H7 (cell line): Measurements from ENCODE around the gene SIK3. TPM values are rescaled to one million over a fixed set of nuclear protein-coding genes. Genes with fewer than 3 reads are reported as not detected.

ENCODE experiments used
- DNase-seq: peaks from one replicate; pipeline ENCODE4 v3.0.0; 2012
- H3K27me3 ChIP-seq: 2 replicates; pipeline ENCODE4 v1.6.0; 2011; ENCODE audit warnings: mild to moderate bottlenecking, low read length; ENCODE audit not compliant: control insufficient read depth, insufficient read depth
- H3K36me3 ChIP-seq: replicated peaks from 2 replicates; pipeline ENCODE4 v1.5.1; 2011; ENCODE audit warnings: low read length; ENCODE audit not compliant: control insufficient read depth, insufficient read depth
- H3K4me3 ChIP-seq: 2 replicates; pipeline ENCODE4 v1.5.1; 2011; ENCODE audit warnings: low read depth, mild to moderate bottlenecking, control low read depth, low read length, moderate library complexity; ENCODE audit not compliant: insufficient read depth
- total RNA-seq: library from RNA; depleted of rRNA; stranded (reverse); fragments of >200 nt; shearing (Covaris generic); gene quantifications from 2 replicates; pipeline ENCODE4 v1.2.3, GENCODE V29; 2014

Gene SIK3
- total RNA-seq, 1 experiment from 2014 or later = 14.4 TPM

DNA sequence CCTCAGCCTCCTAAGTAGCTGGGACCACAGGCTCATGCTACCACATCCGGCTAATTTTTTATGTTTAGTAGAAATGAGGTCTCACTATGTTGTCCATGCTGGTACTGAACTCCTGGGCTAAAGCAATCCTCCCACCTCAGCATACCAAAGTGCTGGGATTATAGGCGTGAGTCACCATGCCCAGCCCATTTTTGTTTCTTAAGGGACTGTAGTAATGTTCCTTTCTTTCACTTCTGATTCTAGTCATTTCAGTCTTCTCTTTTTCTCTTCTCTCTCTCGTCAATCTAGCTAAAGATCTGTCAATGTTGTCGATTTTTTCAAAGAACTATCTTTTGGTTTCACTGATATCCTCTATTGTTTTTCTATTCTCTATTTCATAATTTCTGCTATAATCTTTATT, 149.8 kb downstream of the SIK3 start:
- Histone ChIP-seq H3K4me3 (no peak overlapping the region), H3K36me3 (no peaks in the 10 kb centered on the region; the same call in 1 of the 2 replicates), H3K27me3 (no peaks in the 10 kb centered on the region)
- no peak for DNase-seq

DNA sequence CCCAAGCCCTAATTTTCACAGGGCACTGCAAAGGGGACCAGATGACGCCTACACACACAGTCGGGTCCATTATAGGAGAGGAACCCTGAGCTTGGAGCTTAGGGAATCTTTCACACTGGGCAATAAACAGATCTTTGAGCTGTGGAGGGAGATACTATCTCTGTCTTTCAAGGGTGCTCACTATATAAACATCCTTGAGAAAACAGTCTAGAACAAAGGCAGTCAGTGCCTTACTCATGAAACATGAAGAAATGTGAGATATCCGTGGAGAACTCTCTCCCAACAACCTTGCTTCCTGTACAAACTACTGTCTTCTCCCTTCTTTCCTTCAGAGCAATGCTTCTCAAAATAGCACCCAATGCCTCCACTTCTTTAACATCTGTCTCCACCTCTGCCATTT, 151.8 kb downstream of the SIK3 start:
- Histone ChIP-seq H3K36me3 (no peaks in the 10 kb centered on the region; the same call in 1 of the 2 replicates), H3K4me3 (no peak overlapping the region), H3K27me3 (no peaks in the 10 kb centered on the region)
- DNase-seq = no peak

DNA sequence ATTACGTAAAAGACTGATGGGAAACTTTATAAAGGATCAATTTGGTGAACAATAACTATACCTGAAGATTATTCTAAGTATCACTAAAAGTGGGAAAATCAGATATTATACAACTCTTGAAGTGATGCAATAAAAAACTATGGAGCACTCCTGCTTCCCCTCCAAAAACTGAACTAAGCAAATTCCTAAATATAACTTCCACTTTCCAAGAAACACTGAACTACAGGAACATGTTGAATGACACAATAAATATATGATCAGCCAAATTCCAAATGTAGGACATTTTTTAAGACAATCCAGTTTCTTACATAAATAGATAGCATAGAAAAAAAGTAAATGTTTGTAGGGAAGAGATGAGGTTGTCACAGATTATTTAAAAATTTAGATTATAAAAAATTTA, 158.7 kb downstream of the SIK3 start:
- DNase-seq = no peak
- H3K36me3 ChIP-seq = no peaks in the 10 kb centered on the region
- H3K27me3 ChIP-seq = no peaks in the 10 kb centered on the region
- H3K4me3 ChIP-seq = no peak overlapping the region

DNA sequence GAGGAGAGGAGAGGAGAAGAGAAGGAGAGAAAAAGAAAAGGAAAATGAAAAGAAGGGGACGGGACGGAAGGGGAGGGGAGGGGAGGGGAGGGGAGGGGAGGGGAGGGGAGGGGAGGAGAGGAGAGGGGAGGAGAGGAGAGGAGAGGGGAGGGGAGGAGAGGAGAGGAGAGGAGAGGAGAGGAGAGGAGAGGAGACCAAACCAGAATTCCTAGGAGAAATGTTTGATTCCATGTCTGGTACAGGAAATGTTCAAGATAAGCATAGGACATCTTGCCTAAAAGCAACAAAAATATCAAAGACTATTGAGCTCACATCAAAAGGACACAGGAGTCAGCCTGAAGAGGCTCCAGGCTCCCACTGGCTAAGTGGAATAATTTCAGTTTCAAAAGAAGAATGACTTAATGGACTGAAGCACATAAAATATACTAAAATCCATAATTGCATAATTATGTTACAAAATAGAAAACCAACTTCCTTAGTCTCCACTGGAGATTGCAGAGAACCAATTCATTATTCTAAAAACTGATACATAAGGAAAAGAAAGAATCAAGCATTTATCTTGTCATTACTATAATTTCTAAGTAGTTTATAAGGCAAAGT, 159.7 kb downstream of the SIK3 start:
- Histone ChIP-seq H3K36me3 (no peaks in the 10 kb centered on the region), H3K27me3 (no peaks in the 10 kb centered on the region), H3K4me3 (no peak overlapping the region)
- DNase-seq = no peak

- Histone ChIP-seq H3K27me3 (no peaks in the 10 kb centered on the region), H3K36me3 (no peaks in the 10 kb centered on the region), H3K4me3 (no peak overlapping the region)
- no peak for DNase-seq
Observed at GRCh38 chr11:116936754-116937446, 161.3 kb downstream of the SIK3 start.

- no peaks in the 10 kb centered on the region for H3K36me3 ChIP-seq
- no peak overlapping the region for H3K4me3 ChIP-seq
- no peak for DNase-seq
- no peaks in the 10 kb centered on the region for H3K27me3 ChIP-seq
Observed at GRCh38 chr11:116935514-116935913, 162.7 kb downstream of the SIK3 start.

DNA sequence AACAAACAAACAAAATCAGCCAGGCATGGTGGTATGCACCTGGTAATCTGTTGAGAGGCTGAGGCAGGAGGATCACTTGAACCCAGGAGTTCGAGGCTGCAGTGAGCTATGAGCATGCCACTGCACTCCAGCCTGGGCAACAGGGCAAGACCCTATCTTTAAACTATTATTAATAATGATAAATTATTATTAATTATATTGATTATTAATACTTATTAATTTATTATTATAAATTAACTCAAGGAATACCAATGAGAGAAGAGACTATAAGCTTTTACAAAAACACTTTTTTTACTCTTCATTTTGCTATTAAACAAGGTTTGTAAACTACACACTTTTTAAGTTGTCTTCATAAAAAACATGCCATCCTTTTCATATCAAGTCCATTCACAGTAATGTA, 163.1 kb downstream of the SIK3 start:
- Histone ChIP-seq H3K36me3 (no peaks in the 10 kb centered on the region), H3K4me3 (no peak overlapping the region), H3K27me3 (no peaks in the 10 kb centered on the region)
- DNase-seq = no peak

- DNase-seq = no peak
- H3K4me3 ChIP-seq = no peak overlapping the region
- H3K27me3 ChIP-seq = no peaks in the 10 kb centered on the region
- H3K36me3 ChIP-seq = no peaks in the 10 kb centered on the region
Observed at GRCh38 chr11:116933961-116934360, 164.3 kb downstream of the SIK3 start.

DNA sequence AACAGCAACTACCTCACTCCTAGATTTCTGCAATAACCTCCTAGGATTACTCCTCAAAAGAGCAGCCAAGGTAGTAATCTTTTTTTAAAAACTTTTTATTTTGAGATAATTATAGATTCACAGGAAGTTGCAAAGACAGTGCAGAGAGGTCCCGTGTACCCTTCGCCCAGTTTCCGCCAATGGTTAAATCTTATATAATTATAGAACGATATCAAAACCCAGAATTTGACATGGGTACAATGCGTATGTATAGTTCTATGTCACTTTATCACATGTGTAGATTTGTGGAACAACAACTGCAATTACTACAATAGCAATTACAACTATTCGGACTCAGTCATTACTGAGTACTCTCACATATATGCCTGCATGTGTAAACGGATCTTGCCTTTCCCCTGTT, 166.0 kb downstream of the SIK3 start:
- no peak for DNase-seq
- no peaks in the 10 kb centered on the region for H3K27me3 ChIP-seq
- H3K36me3 ChIP-seq = no peaks in the 10 kb centered on the region
- H3K4me3 ChIP-seq = no peak overlapping the region

GRCh38 chr11:116931206-116931953, 166.8 kb downstream of the SIK3 start:
- no peak for DNase-seq
- Histone ChIP-seq H3K4me3 (no peak overlapping the region), H3K36me3 (no peaks in the 10 kb centered on the region), H3K27me3 (no peaks in the 10 kb centered on the region)

- DNase-seq = no peak
Observed at GRCh38 chr11:116930586-116930985, 167.6 kb downstream of the SIK3 start.

GRCh38 chr11:116930177-116930576, 168.1 kb downstream of the SIK3 start:
- Histone ChIP-seq H3K36me3 (no peaks in the 10 kb centered on the region), H3K27me3 (no peaks in the 10 kb centered on the region), H3K4me3 (no peak overlapping the region)
- DNase-seq = no peak

More at GRCh38 chr11:116930586-116930985, 167.6 kb downstream of the SIK3 start:
- Histone ChIP-seq H3K36me3 (no peaks in the 10 kb centered on the region), H3K4me3 (no peak overlapping the region), H3K27me3 (no peaks in the 10 kb centered on the region)

GRCh38 chr11:116929414-116930090, 168.7 kb downstream of the SIK3 start:
- no peaks in the 10 kb centered on the region for H3K27me3 ChIP-seq
- no peak for DNase-seq
- no peak overlapping the region for H3K4me3 ChIP-seq
- no peaks in the 10 kb centered on the region for H3K36me3 ChIP-seq

GRCh38 chr11:116928845-116929244, 169.4 kb downstream of the SIK3 start:
- no peaks in the 10 kb centered on the region for H3K36me3 ChIP-seq
- H3K27me3 ChIP-seq = no peaks in the 10 kb centered on the region
- no peak for DNase-seq

More at GRCh38 chr11:116928845-116929244, 169.4 kb downstream of the SIK3 start:
- no peak overlapping the region for H3K4me3 ChIP-seq
